K562 (cell line): Measurements from ENCODE around the gene HBG1. TPM values are rescaled to one million over a fixed set of nuclear protein-coding genes. Genes with fewer than 3 reads are reported as not detected.
"Not testable (repeated sequence)": the region's sequence is repeated elsewhere in the genome, so short reads cannot be mapped to it uniquely, and the experiment has no call there.

Experiments
- CC2D1A ChIP-seq: fragments of 450-650 bp; IDR thresholded peaks from 2 replicates; pipeline ENCODE4 v1.6.1; 2017; ENCODE audit warnings: mild to moderate bottlenecking
- CEBPB ChIP-seq: fragments of 450-650 bp; IDR thresholded peaks from 2 replicates; pipeline ENCODE4 v1.6.1; 2016; ENCODE audit warnings: missing genetic modification characterization, missing compliant biosample characterization
- CEBPG ChIP-seq, 3 experiments: fragments of 200-800 bp in 1 of 3; sonication (Bioruptor generic) in 1 of 3; sonication (generic) in 1 of 3; formaldehyde crosslinking in 1 of 3; IDR thresholded peaks in 2 of 3; conservative IDR thresholded peaks in 1 of 3; 2 replicates each; pipeline versions ENCODE4 v1.6.1 to v1.8.0; 2016 to 2022; ENCODE audit warnings: missing compliant biosample characterization in 2 of 3, missing genetic modification characterization in 2 of 3, mild to moderate bottlenecking in 1 of 3, missing genetic modification reagents in 1 of 3
- ELF4 ChIP-seq: fragments of 450-650 bp; formaldehyde crosslinking; IDR thresholded peaks from 2 replicates; pipeline ENCODE4 v1.4.0; 2022; ENCODE audit warnings: missing genetic modification characterization
- FOXA3 ChIP-seq, 2 experiments: fragments of 450-650 bp in 1 of 2; sonication (generic) in 1 of 2; formaldehyde crosslinking; IDR thresholded peaks in 1 of 2; conservative IDR thresholded peaks in 1 of 2; 2 replicates each; pipeline versions ENCODE4 v1.4.0 to v1.8.0; 2020 to 2022; ENCODE audit warnings: mild to moderate bottlenecking in 2 of 2, missing genetic modification reagents in 1 of 2
- KDM1A ChIP-seq, 2 experiments: fragments of 450-650 bp; IDR thresholded peaks; 2 replicates each; pipeline ENCODE4 v1.6.1; 2016; ENCODE audit warnings: mild to moderate bottlenecking in 2 of 2
- MYBL2 ChIP-seq, 2 experiments: fragments of 450-650 bp in 1 of 2; sonication (generic) in 1 of 2; formaldehyde crosslinking in 1 of 2; IDR thresholded peaks; 2 replicates each; pipeline versions ENCODE4 v1.6.1 to v1.8.1; 2017 to 2022; ENCODE audit warnings: borderline replicate concordance in 1 of 2, inconsistent platforms in 1 of 2, low read depth in 1 of 2, mild to moderate bottlenecking in 1 of 2, missing genetic modification reagents in 1 of 2, moderate library complexity in 1 of 2
- NCOA2 ChIP-seq, 2 experiments: fragments of 450-650 bp; IDR thresholded peaks; 2 replicates each; pipeline ENCODE4 v1.6.1; 2018; ENCODE audit warnings: mild to moderate bottlenecking in 2 of 2, moderate library complexity in 1 of 2; ENCODE audit not compliant: partially characterized antibody in 2 of 2
- NFIC ChIP-seq: fragments of 450-650 bp; IDR thresholded peaks from 2 replicates; pipeline ENCODE4 v1.6.1; 2017; ENCODE audit warnings: mild to moderate bottlenecking, inconsistent platforms
- POLR2A ChIP-seq: fragments of 450-650 bp; conservative IDR thresholded peaks from 2 replicates; pipeline ENCODE4 v1.6.1; 2016
- POLR2B ChIP-seq: fragments of 450-650 bp; IDR thresholded peaks from 2 replicates; pipeline ENCODE4 v1.6.1; 2018; ENCODE audit warnings: low read depth; ENCODE audit not compliant: partially characterized antibody
- SMARCC2 ChIP-seq: fragments of 450-650 bp; IDR thresholded peaks from 2 replicates; pipeline ENCODE4 v1.6.1; 2017; ENCODE audit warnings: antibody characterized with exemption, moderate library complexity, mild to moderate bottlenecking, low read depth
- SOX6 ChIP-seq: fragments of 450-650 bp; IDR thresholded peaks from 2 replicates; pipeline ENCODE4 v1.6.1; 2014; ENCODE audit warnings: mild to moderate bottlenecking
- ZNF436 ChIP-seq: fragments of 250-450, 450-650 bp; sonication (Bioruptor Pico); formaldehyde crosslinking; IDR thresholded peaks from 2 replicates; pipeline ENCODE4 v1.7.0; 2020; ENCODE audit warnings: mild to moderate bottlenecking
- polyA plus RNA-seq, 8 experiments: library from polyadenylated mRNA; depleted of rRNA in 4 of 8; stranded (reverse) in 5 of 8; unstranded in 3 of 8; fragments of >200 nt; fragmentation: Nextera tagmentation in 2 of 8; fragmentation: Illumina TruSeq in 1 of 8; extraction: Ambion mirVana in 2 of 8; extraction: Trizol in 1 of 8; gene quantifications; 2 replicates each; pipeline versions ENCODE4 v1.2.1 to v1.2.3, GENCODE V29; 2011 to 2014; ENCODE audit warnings: inconsistent platforms in 1 of 8, missing spikeins in 1 of 8
- total RNA-seq, 7 experiments: library from RNA; depleted of rRNA in 6 of 7; stranded (reverse); fragments of >200 nt in 6 of 7; fragmentation: Illumina TruSeq in 2 of 7; extraction: Trizol in 2 of 7; gene quantifications; 2 replicates each; pipeline versions ENCODE4 v1.2.1 to v1.2.3, GENCODE V29; 2011 to 2021; ENCODE audit warnings: low replicate concordance in 1 of 7
- TF ChIP-seq, protein P1 (sequence below): fragments of 250-450 bp; sonication (Bioruptor Pico); IDR thresholded peaks from 2 replicates; pipeline ENCODE4 v1.9.0; 2021; ENCODE audit warnings: mild to moderate bottlenecking, inconsistent platforms
- TF ChIP-seq, protein P2 (sequence below), 2 experiments: fragments of 450-650 bp; IDR thresholded peaks; 2 replicates each; pipeline ENCODE4 v1.6.1; 2016
- TF ChIP-seq, protein P3 (sequence below), 2 experiments: fragments of 450-650 bp; IDR thresholded peaks; 2 replicates each; pipeline ENCODE4 v1.6.1; 2018; ENCODE audit warnings: mild to moderate bottlenecking in 2 of 2, low read depth in 1 of 2; ENCODE audit not compliant: partially characterized antibody in 2 of 2
- TF ChIP-seq, protein P4 (sequence below): fragments of 450-650 bp; formaldehyde crosslinking; IDR thresholded peaks from 2 replicates; pipeline ENCODE4 v1.4.0; 2022; ENCODE audit warnings: mild to moderate bottlenecking, moderate library complexity

Gene HBG1
- total and polyA plus RNA-seq, 9 of the 15 experiments (the other 6 are each of a cell fraction or from before 2014, with no cell fraction given): 1,066 to 16,338 (median 4,898) TPM

DNA sequence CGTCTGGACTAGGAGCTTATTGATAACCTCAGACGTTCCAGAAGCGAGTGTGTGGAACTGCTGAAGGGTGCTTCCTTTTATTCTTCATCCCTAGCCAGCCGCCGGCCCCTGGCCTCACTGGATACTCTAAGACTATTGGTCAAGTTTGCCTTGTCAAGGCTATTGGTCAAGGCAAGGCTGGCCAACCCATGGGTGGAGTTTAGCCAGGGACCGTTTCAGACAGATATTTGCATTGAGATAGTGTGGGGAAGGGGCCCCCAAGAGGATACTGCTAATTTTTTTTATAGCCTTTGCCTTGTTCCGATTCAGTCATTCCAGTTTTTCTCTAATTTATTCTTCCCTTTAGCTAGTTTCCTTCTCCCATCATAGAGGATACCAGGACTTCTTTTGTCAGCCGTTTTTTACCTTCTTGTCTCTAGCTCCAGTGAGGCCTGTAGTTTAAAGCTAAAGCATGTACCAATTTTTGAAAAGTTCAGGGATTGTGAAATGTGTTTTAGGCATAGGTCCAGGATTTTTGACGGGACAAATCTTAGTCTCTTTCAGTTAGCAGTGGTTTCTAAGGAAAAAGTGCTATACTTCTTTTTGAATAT, at the start of gene HBG1 (continued):
- TF ChIP-seq, protein P1, sequence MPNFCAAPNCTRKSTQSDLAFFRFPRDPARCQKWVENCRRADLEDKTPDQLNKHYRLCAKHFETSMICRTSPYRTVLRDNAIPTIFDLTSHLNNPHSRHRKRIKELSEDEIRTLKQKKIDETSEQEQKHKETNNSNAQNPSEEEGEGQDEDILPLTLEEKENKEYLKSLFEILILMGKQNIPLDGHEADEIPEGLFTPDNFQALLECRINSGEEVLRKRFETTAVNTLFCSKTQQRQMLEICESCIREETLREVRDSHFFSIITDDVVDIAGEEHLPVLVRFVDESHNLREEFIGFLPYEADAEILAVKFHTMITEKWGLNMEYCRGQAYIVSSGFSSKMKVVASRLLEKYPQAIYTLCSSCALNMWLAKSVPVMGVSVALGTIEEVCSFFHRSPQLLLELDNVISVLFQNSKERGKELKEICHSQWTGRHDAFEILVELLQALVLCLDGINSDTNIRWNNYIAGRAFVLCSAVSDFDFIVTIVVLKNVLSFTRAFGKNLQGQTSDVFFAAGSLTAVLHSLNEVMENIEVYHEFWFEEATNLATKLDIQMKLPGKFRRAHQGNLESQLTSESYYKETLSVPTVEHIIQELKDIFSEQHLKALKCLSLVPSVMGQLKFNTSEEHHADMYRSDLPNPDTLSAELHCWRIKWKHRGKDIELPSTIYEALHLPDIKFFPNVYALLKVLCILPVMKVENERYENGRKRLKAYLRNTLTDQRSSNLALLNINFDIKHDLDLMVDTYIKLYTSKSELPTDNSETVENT (CRISPR knock-in tag): 0 out of 2 replicates have a peak, but pooled peaks have one; percentile 14
- peak; percentile 94 for TF ChIP-seq CEBPB
- peak; percentile 36; the same call in 1 of the 2 replicates for TF ChIP-seq SOX6
- TF ChIP-seq, protein P2, sequence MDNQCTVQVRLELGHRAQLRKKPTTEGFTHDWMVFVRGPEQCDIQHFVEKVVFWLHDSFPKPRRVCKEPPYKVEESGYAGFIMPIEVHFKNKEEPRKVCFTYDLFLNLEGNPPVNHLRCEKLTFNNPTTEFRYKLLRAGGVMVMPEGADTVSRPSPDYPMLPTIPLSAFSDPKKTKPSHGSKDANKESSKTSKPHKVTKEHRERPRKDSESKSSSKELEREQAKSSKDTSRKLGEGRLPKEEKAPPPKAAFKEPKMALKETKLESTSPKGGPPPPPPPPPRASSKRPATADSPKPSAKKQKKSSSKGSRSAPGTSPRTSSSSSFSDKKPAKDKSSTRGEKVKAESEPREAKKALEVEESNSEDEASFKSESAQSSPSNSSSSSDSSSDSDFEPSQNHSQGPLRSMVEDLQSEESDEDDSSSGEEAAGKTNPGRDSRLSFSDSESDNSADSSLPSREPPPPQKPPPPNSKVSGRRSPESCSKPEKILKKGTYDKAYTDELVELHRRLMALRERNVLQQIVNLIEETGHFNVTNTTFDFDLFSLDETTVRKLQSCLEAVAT (IDR thresholded peaks at IDR 0.05): peak; percentile 71 to 86
- TF ChIP-seq KDM1A (IDR thresholded peaks at IDR 0.05): peak; percentile 46 to 59; a peak in 3 of 4 replicates
- TF ChIP-seq POLR2A: peak; percentile 57
- not testable (repeated sequence) for TF ChIP-seq CEBPG (CRISPR knock-in tag; IDR thresholded peaks at IDR 0.05); MYBL2 (CRISPR knock-in tag; IDR thresholded peaks at IDR 0.05; ENCODE audit: borderline replicate concordance)
- TF ChIP-seq CEBPG (tag; conservative IDR thresholded peaks at IDR 0.05 in 1 of 2, IDR thresholded peaks at IDR 0.05 in 1 of 2): peak in 1 of 2 experiments; percentile 54; a peak in 3 of 4 replicates
- peak in 1 of 2 experiments; percentile 32; a peak in 1 of 4 replicates for TF ChIP-seq FOXA3 (CRISPR knock-in tag; conservative IDR thresholded peaks at IDR 0.05 in 1 of 2, IDR thresholded peaks at IDR 0.05 in 1 of 2)
- TF ChIP-seq, protein P3, sequence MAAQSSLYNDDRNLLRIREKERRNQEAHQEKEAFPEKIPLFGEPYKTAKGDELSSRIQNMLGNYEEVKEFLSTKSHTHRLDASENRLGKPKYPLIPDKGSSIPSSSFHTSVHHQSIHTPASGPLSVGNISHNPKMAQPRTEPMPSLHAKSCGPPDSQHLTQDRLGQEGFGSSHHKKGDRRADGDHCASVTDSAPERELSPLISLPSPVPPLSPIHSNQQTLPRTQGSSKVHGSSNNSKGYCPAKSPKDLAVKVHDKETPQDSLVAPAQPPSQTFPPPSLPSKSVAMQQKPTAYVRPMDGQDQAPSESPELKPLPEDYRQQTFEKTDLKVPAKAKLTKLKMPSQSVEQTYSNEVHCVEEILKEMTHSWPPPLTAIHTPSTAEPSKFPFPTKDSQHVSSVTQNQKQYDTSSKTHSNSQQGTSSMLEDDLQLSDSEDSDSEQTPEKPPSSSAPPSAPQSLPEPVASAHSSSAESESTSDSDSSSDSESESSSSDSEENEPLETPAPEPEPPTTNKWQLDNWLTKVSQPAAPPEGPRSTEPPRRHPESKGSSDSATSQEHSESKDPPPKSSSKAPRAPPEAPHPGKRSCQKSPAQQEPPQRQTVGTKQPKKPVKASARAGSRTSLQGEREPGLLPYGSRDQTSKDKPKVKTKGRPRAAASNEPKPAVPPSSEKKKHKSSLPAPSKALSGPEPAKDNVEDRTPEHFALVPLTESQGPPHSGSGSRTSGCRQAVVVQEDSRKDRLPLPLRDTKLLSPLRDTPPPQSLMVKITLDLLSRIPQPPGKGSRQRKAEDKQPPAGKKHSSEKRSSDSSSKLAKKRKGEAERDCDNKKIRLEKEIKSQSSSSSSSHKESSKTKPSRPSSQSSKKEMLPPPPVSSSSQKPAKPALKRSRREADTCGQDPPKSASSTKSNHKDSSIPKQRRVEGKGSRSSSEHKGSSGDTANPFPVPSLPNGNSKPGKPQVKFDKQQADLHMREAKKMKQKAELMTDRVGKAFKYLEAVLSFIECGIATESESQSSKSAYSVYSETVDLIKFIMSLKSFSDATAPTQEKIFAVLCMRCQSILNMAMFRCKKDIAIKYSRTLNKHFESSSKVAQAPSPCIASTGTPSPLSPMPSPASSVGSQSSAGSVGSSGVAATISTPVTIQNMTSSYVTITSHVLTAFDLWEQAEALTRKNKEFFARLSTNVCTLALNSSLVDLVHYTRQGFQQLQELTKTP (IDR thresholded peaks at IDR 0.05; ENCODE audit: low read depth in 1 of 2, partially characterized antibody in 2 of 2): peak; percentile 25 to 35
- TF ChIP-seq POLR2B: peak; percentile 47
- 0 out of 2 replicates have a peak, but pooled peaks have one; percentile 23 for TF ChIP-seq SMARCC2
- peak; percentile 58; the same call in 1 of the 2 replicates for TF ChIP-seq CC2D1A
- TF ChIP-seq, protein P4, sequence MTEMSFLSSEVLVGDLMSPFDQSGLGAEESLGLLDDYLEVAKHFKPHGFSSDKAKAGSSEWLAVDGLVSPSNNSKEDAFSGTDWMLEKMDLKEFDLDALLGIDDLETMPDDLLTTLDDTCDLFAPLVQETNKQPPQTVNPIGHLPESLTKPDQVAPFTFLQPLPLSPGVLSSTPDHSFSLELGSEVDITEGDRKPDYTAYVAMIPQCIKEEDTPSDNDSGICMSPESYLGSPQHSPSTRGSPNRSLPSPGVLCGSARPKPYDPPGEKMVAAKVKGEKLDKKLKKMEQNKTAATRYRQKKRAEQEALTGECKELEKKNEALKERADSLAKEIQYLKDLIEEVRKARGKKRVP: 0 out of 2 replicates have a peak, but pooled peaks have one; percentile 4
- TF ChIP-seq ELF4 (CRISPR knock-in tag): peak; percentile 49; the same call in 1 of the 2 replicates
- peak; percentile 53; the same call in 1 of the 2 replicates for TF ChIP-seq ZNF436 (CRISPR knock-in tag)
- TF ChIP-seq MYBL2 (IDR thresholded peaks at IDR 0.05; ENCODE audit: low read depth): peak; percentile 73
- peak; percentile 78 for TF ChIP-seq NFIC
- peak in 1 of 2 experiments; percentile 73 for TF ChIP-seq NCOA2 (IDR thresholded peaks at IDR 0.05; ENCODE audit: partially characterized antibody in 2 of 2)
